AG10803 (cell line): ENCODE data around the gene KRTAP5-9.

Experiments
- DNase-seq: peaks from one replicate; pipeline ENCODE4 v3.0.0; 2010; ENCODE audit warnings: low read depth
- H3K4me3 ChIP-seq: 2 replicates; pipeline ENCODE4 v1.5.1; 2011; ENCODE audit warnings: mild to moderate bottlenecking, low read length, control low read depth
- CTCF ChIP-seq: conservative IDR thresholded peaks from 2 replicates; pipeline ENCODE4 v1.5.1; 2011; ENCODE audit warnings: mild to moderate bottlenecking, low read length, control low read depth, inconsistent platforms

KRTAP5-9 gene

GRCh38 chr11:71502871-71503435, 45.3 kb upstream of the KRTAP5-9 start:
- no peak for TF ChIP-seq CTCF
- H3K4me3 ChIP-seq = no peak overlapping the region
- DNase-seq = no peak

- no peak for DNase-seq
These were observed 43.7 kb upstream of the KRTAP5-9 start for GRCh38 chr11:71504531-71504930.

GRCh38 chr11:71505001-71505400, 43.2 kb upstream of the KRTAP5-9 start:
- no peak for DNase-seq
- no peak overlapping the region for H3K4me3 ChIP-seq
- no peak for TF ChIP-seq CTCF

More at GRCh38 chr11:71504531-71504930, 43.7 kb upstream of the KRTAP5-9 start:
- no peak overlapping the region for H3K4me3 ChIP-seq
- no peak for TF ChIP-seq CTCF

GRCh38 chr11:71505781-71506180, 42.4 kb upstream of the KRTAP5-9 start:
- no peak overlapping the region for H3K4me3 ChIP-seq
- TF ChIP-seq CTCF = no peak
- DNase-seq = no peak

- no peak overlapping the region for H3K4me3 ChIP-seq
- no peak for TF ChIP-seq CTCF
- DNase-seq = no peak
These were observed 41.1 kb upstream of the KRTAP5-9 start for GRCh38 chr11:71507102-71507501.

- TF ChIP-seq CTCF = no peak
- H3K4me3 ChIP-seq = no peak overlapping the region
- DNase-seq = no peak
These were observed 29.4 kb upstream of the KRTAP5-9 start for GRCh38 chr11:71518506-71519471.

- DNase-seq = no peak
- TF ChIP-seq CTCF = no peak
- no peak overlapping the region for H3K4me3 ChIP-seq
These were observed 28.7 kb upstream of the KRTAP5-9 start for GRCh38 chr11:71519546-71519945.
